Measurements from ENCODE around the gene DEFB108B.
"Not testable (repeated sequence)": the region's sequence is repeated elsewhere in the genome, so short reads cannot be mapped to it uniquely, and the experiment has no call there.

DNA sequence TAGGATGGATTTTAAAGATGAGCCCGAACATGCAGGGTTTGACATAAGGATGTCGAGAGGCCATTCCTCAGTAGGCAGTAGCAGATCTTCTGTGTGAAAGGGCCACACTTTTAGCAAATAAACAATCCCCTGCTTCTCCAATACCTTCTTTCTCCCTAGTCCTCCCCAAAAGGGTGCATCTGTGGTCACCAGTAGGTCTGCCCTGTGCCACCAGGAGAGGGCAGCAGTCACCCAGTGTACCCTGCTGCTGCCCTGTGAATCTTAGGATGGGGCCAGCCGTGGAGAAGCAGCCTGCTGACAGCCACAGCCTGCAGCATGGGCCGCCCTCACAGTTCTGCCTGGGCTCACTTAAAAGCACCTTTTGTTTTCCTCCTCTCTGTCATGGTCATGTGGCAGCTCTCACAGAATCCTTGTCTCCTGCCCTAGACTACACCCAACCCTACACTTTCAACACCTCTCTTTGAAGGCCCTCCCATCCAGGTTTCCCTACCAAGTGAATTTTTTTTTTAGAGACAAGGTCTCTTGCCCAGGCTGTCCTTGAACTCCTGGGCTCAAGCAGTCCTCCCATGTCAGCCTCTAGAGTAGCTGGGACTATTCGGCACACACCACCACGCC lies 40.3 kb upstream of the DEFB108B start:
- TF ChIP-seq, protein P1, sequence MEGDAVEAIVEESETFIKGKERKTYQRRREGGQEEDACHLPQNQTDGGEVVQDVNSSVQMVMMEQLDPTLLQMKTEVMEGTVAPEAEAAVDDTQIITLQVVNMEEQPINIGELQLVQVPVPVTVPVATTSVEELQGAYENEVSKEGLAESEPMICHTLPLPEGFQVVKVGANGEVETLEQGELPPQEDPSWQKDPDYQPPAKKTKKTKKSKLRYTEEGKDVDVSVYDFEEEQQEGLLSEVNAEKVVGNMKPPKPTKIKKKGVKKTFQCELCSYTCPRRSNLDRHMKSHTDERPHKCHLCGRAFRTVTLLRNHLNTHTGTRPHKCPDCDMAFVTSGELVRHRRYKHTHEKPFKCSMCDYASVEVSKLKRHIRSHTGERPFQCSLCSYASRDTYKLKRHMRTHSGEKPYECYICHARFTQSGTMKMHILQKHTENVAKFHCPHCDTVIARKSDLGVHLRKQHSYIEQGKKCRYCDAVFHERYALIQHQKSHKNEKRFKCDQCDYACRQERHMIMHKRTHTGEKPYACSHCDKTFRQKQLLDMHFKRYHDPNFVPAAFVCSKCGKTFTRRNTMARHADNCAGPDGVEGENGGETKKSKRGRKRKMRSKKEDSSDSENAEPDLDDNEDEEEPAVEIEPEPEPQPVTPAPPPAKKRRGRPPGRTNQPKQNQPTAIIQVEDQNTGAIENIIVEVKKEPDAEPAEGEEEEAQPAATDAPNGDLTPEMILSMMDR (IDR thresholded peaks at IDR 0.05; ENCODE audit: low read depth, low read length, missing input control): peak; percentile 41
- TF ChIP-seq, protein P2, sequence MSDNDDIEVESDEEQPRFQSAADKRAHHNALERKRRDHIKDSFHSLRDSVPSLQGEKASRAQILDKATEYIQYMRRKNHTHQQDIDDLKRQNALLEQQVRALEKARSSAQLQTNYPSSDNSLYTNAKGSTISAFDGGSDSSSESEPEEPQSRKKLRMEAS (IDR thresholded peaks at IDR 0.05): not testable (repeated sequence)
- not testable (repeated sequence) for TF ChIP-seq FOXA1 (IDR thresholded peaks at IDR 0.05); GABPA (IDR thresholded peaks at IDR 0.05 in 1 of 2, conservative IDR thresholded peaks at IDR 0.05 in 1 of 2); JUND (IDR thresholded peaks at IDR 0.05); ATF3 (IDR thresholded peaks at IDR 0.05); YY1 (IDR thresholded peaks at IDR 0.05); HNF4A (conservative IDR thresholded peaks at IDR 0.05); REST (IDR thresholded peaks at IDR 0.05); SP1 (IDR thresholded peaks at IDR 0.05); TAF1 (conservative IDR thresholded peaks at IDR 0.05)
- TF ChIP-seq RAD21 (IDR thresholded peaks at IDR 0.05): peak; percentile 64 to 73

Measured in liver (tissue), 3 donors.